ENCODE results near the gene SSNA1. TPM values are rescaled to one million over a fixed set of nuclear protein-coding genes. Genes with fewer than 3 reads are reported as not detected.

SSNA1 gene
- total RNA-seq, 2 donors from 2014 or later = 53.1 to 55.1 TPM

DNA sequence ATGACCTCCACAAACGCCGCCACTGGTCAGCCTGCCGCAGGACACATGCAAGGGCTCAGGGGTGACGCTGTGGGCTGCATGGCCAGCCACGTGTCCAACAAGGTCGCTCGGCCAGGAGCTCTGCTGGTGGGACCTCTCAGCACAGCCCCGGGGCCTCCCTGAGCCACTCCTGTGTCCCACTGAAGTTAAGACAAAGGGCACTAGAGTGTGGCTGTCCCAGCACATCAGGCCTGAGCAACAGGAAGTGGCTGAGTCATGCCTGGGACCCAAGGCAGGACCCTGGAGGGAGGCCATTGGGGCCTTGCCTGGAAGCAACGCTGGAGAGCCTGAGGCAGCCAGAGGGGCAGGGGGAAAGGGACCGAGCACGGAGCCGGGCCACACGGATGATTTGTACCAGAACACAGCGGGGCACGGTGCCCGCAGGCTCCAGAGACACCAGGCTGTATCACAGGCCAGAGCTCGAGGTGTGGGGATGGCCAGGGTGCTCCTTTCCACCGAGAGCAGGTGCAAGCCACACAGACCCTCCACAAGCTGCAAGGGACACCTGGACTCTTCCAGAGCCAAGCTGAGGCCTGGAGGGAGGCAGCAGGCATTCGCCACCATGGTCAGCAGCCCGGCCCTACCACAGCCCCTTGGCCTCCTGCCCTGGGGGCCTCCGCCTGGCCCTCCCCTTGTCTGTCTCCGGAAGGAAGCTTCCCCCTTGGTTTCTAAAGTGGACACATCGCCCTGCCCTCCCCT lies 10.1 kb upstream of the SSNA1 start:
- no peak for DNase-seq
- no peak for ATAC-seq
- intact Hi-C loops (cut with DNase I) = no loop called here

DNA sequence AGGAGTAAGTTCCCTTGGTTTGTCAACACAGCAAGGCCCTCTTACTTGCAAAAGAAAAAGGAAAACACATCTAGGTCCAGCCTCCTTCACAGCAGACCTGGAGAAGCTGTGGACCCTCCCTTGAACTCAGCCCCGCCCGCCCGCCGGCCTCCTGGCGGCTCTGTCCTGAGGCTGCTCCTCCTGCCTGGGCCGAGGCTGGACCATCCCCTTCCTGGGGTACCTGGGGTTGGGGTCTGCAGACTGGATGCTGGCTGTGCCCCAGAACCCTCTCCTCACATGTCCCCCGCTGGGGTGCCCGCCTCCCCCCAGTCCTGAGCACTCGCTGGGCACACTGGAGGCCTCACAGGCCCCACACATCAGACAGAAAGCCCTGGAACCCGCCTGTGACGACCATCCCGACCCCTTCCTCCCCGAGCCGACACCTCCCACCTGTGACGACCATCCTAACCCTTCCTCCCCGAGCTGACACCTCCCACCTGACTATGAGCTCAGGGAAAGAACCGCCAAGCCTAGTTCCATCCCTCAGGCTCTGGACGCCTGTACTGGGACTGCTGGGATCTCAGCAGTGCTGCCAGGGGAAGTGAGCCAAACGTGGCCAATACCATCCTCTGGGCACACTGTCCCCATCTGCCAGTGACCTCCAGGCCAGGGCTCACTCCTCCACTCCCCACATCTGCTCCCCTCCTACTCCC lies 9.4 kb upstream of the SSNA1 start:
- intact Hi-C loops (cut with DNase I) = no loop called here
- no peak for DNase-seq
- no peak for ATAC-seq

DNA sequence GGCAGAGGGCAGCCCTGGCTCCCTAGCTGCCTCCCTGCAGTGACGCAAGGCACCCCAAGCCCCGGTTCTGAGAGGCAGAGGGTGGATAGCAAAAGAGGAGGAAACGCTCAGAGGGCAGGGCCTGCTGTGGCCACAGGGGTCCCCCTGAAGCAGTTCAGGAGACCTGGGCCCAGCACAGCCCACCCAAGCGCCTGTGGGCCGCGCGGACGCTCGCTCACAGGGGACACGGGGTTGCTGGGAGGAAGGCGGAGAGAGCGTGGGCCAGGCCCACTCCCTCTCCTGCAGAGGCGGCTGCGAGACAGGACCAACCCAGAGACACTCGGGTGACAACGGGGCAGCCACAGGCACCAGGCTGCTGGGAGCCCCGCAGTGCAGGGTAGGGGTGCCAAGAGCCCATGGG lies 8.7 kb upstream of the SSNA1 start:
- intact Hi-C loops (cut with DNase I) = loop anchor here in 1 of 2 donors (10.0 kb wide), 1 partner anchor 55 kb away; no protein-coding TSS in a partner anchor
- no peak for ATAC-seq
- DNase-seq = no peak

DNA sequence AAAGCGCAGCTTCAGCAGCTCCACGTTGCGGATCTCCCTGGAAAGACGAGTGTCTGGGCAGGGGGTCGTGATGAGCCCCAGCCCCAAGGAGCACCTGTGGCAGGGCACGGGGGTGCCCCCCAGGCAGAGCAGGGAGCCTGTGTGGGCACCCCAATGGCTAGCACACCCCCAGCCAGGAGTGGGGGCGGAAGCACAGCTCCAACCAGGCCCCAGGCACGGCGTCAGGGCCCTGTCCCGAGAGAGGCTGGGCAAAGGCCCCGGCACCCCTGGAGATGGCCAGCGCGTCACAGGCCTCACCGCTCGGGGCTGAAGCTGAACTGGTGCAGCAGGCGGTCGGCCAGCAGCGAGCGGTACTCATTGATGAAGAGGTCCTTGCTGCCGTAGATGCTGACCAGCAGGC lies 8.0 kb upstream of the SSNA1 start:
- intact Hi-C loops (cut with DNase I) = loop anchor here in 1 of 2 donors (10.0 kb wide), 1 partner anchor 56 kb away; no protein-coding TSS in a partner anchor
- ATAC-seq = no peak

DNA sequence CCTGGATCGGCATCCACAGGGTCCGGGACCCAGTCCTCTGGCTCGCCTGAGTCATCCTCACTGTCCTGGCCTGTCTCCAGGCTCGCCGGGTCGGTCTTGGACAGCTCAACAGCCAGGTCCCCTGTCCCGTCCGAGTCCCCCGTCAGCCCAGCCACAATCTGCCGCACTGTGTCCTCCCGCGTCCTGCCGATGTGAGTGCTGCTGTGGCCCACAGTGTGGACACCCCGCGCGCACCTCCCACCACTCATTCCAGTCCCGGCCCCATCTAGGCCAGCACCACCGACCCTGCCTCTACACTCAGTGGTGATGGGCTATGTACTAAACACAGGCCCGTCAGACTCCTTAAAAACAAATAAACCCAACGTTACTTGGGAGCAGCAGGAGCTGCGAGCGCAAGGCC lies 6.8 kb upstream of the SSNA1 start:
- no peak for ATAC-seq
- DNase-seq = no peak

More for the DNA sequence above, 8.0 kb upstream of the SSNA1 start:
- no peak for DNase-seq

DNA sequence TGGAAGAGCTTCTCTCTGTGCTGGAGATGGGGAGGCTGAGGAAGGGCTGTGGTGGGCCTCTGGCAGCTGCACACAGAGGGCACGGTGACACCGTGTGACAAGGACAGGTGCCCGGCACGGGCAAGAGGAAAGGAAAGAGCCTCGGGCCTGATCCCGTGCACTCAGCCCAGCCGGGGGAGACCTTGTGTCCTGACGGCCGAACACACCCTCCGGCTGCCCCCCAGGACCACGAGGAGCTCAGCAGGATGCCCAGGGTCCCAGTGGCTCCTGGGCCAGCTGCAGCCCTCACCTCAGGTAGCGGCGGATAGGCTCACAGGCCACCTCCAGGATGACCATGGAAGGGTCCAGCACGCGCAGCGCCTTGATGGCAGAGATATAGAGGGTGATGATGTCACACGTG lies 5.6 kb upstream of the SSNA1 start:
- intact Hi-C loops (cut with DNase I) = loop anchor here in 1 of 2 donors (10.0 kb wide), 1 partner anchor 58 kb away; no protein-coding TSS in a partner anchor

More for the DNA sequence above, 6.8 kb upstream of the SSNA1 start:
- intact Hi-C loops (cut with DNase I) = loop anchor here in 1 of 2 donors (10.0 kb wide), 1 partner anchor 57 kb away; no protein-coding TSS in a partner anchor

DNA sequence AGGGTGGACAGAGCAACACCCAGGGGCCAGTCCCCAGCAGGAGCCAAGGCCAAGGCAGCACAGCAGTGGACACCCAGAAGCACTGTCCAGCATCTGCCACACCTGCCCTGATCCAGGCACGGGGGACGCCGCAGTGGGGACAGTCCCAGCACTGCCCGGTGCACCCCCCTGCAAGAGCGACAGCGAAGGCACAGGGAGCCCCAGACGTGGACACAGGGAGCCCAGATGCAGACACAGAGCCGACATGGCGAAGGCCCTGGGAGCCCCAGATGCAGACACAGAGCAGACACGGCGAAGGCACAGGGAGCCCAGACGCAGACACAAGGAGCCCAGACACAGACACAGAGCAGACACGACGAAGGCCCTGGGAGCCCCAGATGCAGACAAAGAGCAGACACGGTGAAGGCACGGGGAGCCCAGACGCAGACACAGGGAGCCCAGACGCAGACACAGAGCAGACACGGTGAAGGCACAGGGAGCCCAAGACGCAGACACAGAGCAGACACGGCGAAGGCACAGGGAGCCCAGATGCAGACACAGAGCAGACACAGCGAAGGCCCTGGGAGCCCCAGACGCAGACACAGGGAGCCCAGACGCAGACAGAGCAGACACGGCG lies 4.4 kb upstream of the SSNA1 start:
- intact Hi-C loops (cut with DNase I) = loop anchor here in 1 of 2 donors (10.0 kb wide), 1 partner anchor 59 kb away; no protein-coding TSS in a partner anchor
- DNase-seq (no peak), ATAC-seq (no peak)

More for the DNA sequence above, 5.6 kb upstream of the SSNA1 start:
- DNase-seq (no peak), ATAC-seq (no peak)

DNA sequence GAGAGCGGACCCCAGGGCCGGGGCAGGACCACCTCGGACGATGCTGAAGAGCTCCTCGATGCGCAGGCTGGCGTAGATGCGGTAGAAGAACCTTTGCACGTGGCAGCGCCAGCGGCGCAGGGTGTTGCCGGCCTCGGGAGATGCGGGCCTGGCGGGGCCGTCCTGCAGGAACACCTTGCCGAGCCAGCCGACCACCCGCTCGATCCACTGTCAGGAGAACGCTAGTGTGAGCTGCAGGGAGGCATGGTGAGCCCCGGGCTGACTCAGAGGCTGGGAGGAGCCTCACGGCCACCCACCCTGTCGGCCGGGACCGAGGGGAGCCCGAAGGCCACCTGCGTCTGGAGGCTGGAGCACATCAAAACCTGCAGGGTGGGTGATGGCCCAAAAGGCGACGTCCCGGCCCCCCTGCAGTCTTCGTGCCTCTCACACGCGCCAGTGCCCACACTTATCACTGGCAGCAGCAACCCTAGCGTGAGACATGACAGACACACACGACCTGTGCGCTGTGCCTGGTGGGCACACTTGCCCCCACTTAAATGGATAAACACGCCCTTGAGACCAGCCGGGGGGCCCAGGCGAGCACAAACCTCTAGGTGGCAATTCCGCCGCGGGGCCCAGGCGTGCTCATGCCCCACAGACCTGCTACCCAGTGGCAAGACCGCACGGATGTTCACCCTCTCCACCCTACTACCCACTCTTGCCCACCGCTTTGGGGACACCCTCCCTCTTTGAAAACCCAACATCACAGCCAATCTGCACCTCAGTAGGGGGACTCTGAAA lies 3.4 kb upstream of the SSNA1 start:
- DNase-seq (no peak), ATAC-seq (no peak)
- intact Hi-C loops (cut with DNase I) = loop anchor here in 1 of 2 donors (10.0 kb wide), 1 partner anchor 60 kb away; no protein-coding TSS in a partner anchor

DNA sequence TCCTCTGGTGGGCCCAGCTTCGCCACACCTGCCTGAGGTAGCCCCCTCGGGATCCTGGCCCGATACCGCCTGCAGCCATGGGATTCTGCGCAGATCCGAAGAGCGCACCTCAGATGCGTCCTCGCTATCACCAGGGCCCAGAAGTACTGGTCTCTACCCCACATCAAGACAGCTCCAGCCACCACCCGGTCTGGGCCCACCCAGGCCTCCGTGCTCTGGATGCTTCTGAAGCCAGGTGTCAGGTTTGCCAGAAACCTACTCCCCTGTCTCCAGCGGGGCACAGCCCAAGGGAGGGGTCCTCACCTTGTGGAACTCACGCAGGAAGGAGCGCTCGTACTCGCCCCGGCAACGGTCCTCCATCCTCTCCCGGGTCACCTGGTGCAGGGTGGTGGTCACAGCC lies 2.6 kb upstream of the SSNA1 start:
- intact Hi-C loops (cut with DNase I) = loop anchor here in 1 of 2 donors (10.0 kb wide), 1 partner anchor 61 kb away; no protein-coding TSS in a partner anchor
- DNase-seq = no peak
- no peak for ATAC-seq

DNA sequence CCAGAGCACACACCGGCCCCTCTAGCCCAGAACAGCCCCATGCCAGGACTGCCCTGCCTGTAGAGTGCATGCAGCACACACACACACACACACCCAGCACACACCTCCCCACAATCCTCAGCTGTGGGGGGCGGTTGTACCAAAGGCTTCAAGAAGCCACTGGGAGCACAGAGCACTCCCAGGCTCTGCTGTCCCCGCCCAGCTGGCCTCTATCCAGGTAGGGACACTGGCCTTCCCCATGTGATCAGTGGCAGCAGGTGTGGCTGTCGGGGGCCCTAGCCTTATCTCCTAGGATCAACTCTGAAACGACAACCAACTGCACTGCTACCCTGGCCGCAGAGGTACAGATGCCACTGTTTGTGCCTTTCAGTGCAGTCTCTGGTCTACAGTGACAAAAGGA lies 2.1 kb upstream of the SSNA1 start:
- DNase-seq (no peak), ATAC-seq (no peak)
- intact Hi-C loops (cut with DNase I) = loop anchor here in 1 of 2 donors (10.0 kb wide), 1 partner anchor 62 kb away; no protein-coding TSS in a partner anchor

DNA sequence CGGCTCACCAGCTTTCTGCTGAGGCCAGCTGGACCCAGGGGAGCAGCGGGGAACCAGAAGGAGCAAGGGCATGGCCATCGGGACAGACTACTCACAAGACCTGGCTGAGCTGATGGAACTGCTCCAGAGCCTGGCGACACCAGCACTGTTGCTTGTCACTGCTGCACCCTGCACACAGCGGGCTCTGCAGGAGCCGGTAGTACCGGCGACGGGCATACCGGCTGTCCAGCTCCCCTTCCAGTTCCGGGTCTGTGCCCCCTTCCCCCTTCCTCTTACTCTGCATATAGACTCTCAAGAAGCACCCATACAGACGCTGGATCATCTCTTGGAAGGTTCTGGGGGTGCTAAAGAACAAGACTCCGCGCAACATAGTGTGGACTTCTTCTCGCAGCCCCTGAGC lies 1.1 kb upstream of the SSNA1 start:
- intact Hi-C loops (cut with DNase I) = loop anchor here in 1 of 2 donors (10.0 kb wide), 1 partner anchor 63 kb away; no protein-coding TSS in a partner anchor
- no peak for ATAC-seq
- DNase-seq = no peak

DNA sequence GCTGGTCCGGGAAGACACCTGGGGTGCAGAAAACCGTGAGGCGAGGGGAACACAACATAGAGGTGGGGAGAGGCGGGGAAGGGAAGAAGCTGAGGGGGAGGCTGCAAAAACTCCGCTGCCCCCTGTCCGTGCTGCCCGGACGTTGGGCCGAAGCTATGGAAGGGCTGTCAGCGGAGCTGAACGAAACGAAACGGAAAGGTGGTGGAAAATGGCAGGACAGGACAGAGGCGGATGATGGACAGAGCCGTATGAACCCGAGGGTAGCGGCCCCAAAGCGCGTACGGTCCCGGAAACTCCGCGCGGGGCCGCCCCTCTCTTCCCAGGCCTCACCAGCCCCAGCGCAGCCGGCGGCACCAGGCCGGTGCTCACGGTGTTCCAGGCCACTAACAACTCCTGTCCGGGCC lies 388 bp upstream of the SSNA1 start:
- DNase-seq (no peak), ATAC-seq (no peak)
- intact Hi-C loops (cut with DNase I) = loop anchor here in 1 of 2 donors (10.0 kb wide), 1 partner anchor 63 kb away; no protein-coding TSS in a partner anchor

DNA sequence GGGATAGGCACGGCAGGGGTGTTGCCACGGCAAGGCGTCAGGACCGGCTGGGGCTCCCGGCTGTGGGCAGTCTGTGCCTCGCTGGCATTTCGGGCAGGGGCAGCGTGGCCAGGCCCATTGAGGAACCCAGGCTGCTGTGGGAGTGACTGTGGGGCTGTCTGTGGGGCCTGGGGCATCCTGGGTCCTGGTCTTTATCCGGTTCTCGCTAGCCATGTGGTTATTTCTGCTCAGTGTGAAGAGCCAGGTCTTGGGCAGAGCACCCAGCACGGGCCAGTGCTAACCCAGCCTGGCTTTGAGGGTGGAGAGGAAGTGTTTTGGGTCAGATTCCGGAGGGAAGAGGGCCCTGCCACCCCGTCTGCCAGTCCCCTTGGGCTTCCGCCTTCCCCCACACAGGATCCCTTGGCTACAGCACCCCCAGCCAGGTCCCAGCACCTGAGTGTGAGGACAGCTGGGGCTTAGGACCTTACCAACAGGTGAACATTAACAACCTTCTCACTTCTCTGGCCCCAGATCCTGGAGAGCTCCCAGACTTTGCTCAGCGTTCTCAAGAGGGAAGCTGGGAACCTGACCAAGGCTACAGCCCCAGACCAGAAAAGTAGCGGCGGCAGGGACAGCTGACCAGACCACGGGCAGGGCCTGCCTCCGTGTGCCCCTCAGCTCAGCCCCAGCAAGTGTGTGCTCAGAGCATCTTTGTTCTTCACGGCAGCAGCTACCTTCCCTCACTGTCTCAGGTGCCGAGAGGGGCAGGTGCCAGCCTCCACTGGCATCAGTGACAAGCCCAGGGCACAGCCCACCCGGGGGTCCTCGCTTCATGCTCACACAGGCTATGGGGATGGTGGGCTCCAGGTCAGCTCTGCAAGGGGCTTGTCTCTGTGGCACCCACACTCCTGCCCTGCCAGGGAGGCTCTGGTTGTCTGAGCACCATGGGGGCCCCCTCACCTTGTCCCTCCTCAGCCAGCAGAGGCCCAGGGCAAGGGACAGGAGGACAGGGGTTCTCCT lies 1.1 kb downstream of the SSNA1 start:
- ATAC-seq (no peak), DNase-seq (no peak)
- intact Hi-C loops (cut with DNase I) = loop anchor here in 1 of 2 donors (10.0 kb wide), 1 partner anchor 65 kb away; no protein-coding TSS in a partner anchor

DNA sequence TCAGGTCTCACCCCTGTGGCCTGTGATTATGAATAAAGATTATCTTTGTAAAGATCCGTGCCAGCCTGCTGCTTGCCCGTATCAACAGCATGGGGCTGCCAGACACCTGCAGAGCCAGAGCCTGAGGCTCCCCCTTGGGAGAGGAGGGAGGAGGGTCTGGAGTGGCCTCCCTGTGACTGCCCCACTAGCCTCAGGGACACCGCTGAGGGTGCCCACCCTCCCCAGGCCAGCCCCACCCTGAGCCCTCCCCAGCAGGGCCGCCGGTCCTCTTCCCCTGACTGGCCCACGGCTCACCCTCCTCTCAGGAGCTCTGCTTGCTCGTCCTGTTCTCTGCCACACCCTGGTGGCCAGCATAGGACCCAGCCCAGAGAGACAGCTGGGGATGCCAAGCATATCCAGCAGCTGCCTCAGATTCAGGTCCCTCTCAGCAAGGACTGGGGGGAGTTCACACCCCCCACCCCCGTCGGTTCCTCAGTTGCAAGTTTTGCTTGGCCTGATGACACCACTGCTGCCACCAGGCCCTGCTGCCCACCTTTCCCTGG lies 1.9 kb downstream of the SSNA1 start:
- ATAC-seq (no peak), DNase-seq (no peak)
- intact Hi-C loops (cut with DNase I) = no loop called here

DNA sequence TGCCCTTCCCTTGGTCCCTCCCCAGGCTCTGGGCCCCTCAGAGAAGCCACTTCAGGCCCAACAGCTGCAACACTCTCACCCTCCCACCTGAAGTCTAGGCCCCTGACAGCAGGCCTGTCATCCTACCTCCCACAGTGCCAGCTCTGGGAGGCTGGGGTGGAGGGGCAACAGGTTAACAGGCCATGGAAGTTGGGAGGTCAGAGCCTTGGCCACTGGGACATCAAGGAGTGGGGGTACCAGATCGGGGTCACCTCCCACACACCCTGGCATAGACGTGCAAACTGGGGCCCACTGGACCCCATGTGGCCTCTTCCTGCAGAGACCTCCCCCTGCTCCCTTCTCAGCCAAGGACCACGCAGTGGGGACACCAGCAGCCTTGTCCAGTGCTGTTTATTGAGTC lies 2.8 kb downstream of the SSNA1 start:
- intact Hi-C loops (cut with DNase I) = no loop called here
- no peak for ATAC-seq
- DNase-seq = no peak

DNA sequence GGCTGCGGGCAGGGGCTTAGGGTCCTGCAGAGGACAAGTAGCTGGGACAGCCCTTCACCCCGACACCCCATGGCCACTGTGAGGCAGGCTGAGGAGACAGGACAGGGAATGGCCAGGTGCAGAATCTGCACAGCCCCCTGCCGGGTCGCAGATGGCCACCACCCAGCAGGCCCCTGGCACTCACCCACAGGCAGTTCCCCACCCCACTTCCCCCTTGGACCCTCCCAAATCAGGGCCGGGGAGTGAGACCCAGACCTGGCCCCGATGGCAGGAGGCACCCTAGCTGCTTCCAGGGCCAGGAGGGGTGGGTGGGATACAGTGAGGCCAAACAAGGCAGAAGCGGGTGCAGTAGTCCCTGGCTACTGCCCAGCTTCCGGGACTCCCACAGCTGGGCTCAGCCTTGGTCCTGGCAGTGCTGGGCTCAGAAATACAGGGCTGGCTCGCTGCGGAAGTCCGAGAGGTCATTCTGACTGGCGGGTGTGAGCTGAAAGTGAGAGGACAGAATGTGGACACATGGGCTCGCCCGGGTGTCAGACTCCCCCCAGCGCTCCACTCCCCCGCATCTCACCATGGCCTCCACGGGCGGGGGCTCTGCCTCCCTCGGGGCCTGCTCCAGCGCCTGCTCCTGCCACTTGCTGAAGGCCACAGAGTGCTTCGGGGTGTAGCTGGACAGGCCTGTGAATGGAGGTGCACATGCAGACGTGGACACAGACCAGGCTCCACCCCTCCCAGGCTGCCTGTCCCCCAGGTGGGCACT lies 3.4 kb downstream of the SSNA1 start:
- intact Hi-C loops (cut with DNase I) = no loop called here

DNA sequence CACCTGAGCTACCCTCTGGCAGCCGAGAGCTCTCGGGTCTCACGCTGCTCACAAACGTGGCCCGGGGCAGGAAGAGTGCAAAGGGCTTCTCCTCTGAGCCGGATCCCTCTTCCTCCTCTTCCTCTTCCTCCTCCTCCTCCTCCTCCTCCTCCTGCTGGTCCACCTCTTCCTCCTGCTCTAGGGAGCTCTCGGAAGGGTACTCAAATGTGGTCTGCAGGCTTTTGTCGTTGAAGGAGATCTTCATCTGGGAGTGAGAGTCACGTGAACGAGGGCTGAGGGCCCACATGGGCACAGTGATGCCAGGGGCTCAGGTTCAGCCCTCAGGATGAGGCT lies 3.9 kb downstream of the SSNA1 start:
- DNase-seq (no peak), ATAC-seq (no peak)
- intact Hi-C loops (cut with DNase I) = no loop called here

More for the DNA sequence above, 3.4 kb downstream of the SSNA1 start:
- no peak for ATAC-seq
- DNase-seq = no peak

All from left cardiac atrium (tissue), 4 donors.